HFFc6 (cell line): ENCODE results near the gene C4orf50. TPM values are rescaled to one million over a fixed set of nuclear protein-coding genes. Genes with fewer than 3 reads are reported as not detected.
"Not testable (repeated sequence)": the region's sequence is repeated elsewhere in the genome, so short reads cannot be mapped to it uniquely, and the experiment has no call there.

ENCODE experiments used
- DNase-seq: peaks from one replicate; pipeline ENCODE4 v3.0.0-alpha.2; 2018
- H3K27ac Mint-ChIP-seq: 2 replicates; pipeline ENCODE4 v1.8.0; 2020; ENCODE audit warnings: mild to moderate bottlenecking, mixed read lengths
- H3K27me3 Mint-ChIP-seq: 2 replicates; pipeline ENCODE4 v1.8.0; 2021; ENCODE audit warnings: mild to moderate bottlenecking, moderate library complexity, mixed read lengths; ENCODE audit not compliant: insufficient read depth
- H3K36me3 Mint-ChIP-seq: 2 replicates; pipeline ENCODE4 v1.8.0; 2021; ENCODE audit warnings: low read depth, mixed read lengths
- H3K4me1 Mint-ChIP-seq: 2 replicates; pipeline ENCODE4 v1.8.0; 2020; ENCODE audit warnings: low read depth, mixed read lengths
- H3K4me3 Mint-ChIP-seq: 2 replicates; pipeline ENCODE4 v1.8.0; 2020; ENCODE audit warnings: mild to moderate bottlenecking, moderate library complexity, mixed read lengths
- H3K9me3 Mint-ChIP-seq: 2 replicates; pipeline ENCODE4 v1.8.0; 2020; ENCODE audit warnings: mild to moderate bottlenecking, mixed read lengths
- CTCF ChIP-seq: fragments of 200-600 bp; sonication (generic); IDR thresholded peaks from 2 replicates; pipeline ENCODE4 v1.5.0; 2021; ENCODE audit warnings: antibody characterized with exemption, mild to moderate bottlenecking
- total RNA-seq, 6 experiments: library from RNA; stranded (reverse); fragmentation: NEBNext Ultra II Directional; extraction: Animal tissue kit (Norgen Biotek cat#: 25700); gene quantifications; 2 replicates in 1 of 6; 3 replicates in 5 of 6; pipeline ENCODE4 v1.2.3, GENCODE V29; 2021

The C4orf50 gene
- total RNA-seq, 6 experiments from 2014 or later, result not detected

- no peak overlapping the region for H3K4me3 Mint-ChIP-seq
- H3K27me3 Mint-ChIP-seq, result no peaks in the 10 kb centered on the region; the same call in none of the 2 replicates
- no peaks in the 10 kb centered on the region for H3K4me1 Mint-ChIP-seq
- no peaks in the 10 kb centered on the region for H3K36me3 Mint-ChIP-seq
- no peak for DNase-seq
- no peak for TF ChIP-seq CTCF
- H3K27ac Mint-ChIP-seq, result no peak overlapping the region
- H3K9me3 Mint-ChIP-seq, result peaks cover 10% of the 10 kb centered on the region
Measured at GRCh38 chr4:5999356-5999755, 18.9 kb downstream of the C4orf50 start.

GRCh38 chr4:5998333-5998936, 19.8 kb downstream of the C4orf50 start:
- peak; percentile 91 for TF ChIP-seq CTCF
- DNase-seq, result peak; percentile 34
- Mint-ChIP-seq H3K27me3 (no peaks in the 10 kb centered on the region; the same call in none of the 2 replicates), H3K36me3 (no peaks in the 10 kb centered on the region), H3K27ac (no peak overlapping the region), H3K9me3 (peaks cover 10% of the 10 kb centered on the region), H3K4me3 (no peak overlapping the region), H3K4me1 (no peaks in the 10 kb centered on the region)

GRCh38 chr4:5996641-5997040, 21.6 kb downstream of the C4orf50 start:
- no peaks in the 10 kb centered on the region for H3K4me1 Mint-ChIP-seq
- DNase-seq, result no peak
- TF ChIP-seq CTCF, result no peak
- no peaks in the 10 kb centered on the region; the same call in none of the 2 replicates for H3K27me3 Mint-ChIP-seq
- peaks cover 4% of the 10 kb centered on the region for H3K9me3 Mint-ChIP-seq
- no peak overlapping the region for H3K4me3 Mint-ChIP-seq
- no peak overlapping the region for H3K27ac Mint-ChIP-seq
- H3K36me3 Mint-ChIP-seq, result no peaks in the 10 kb centered on the region

GRCh38 chr4:5995901-5996623, 22.2 kb downstream of the C4orf50 start:
- TF ChIP-seq CTCF, result no peak
- no peaks in the 10 kb centered on the region; the same call in none of the 2 replicates for H3K27me3 Mint-ChIP-seq
- H3K4me1 Mint-ChIP-seq, result no peaks in the 10 kb centered on the region
- no peak overlapping the region for H3K27ac Mint-ChIP-seq
- no peaks in the 10 kb centered on the region for H3K36me3 Mint-ChIP-seq
- DNase-seq, result no peak
- peaks cover 7% of the 10 kb centered on the region; the same call in 1 of the 2 replicates for H3K9me3 Mint-ChIP-seq
- no peak overlapping the region for H3K4me3 Mint-ChIP-seq

GRCh38 chr4:5993876-5994811, 24.1 kb downstream of the C4orf50 start:
- peaks cover 4% of the 10 kb centered on the region for H3K27me3 Mint-ChIP-seq
- no peak overlapping the region for H3K27ac Mint-ChIP-seq
- no peaks in the 10 kb centered on the region for H3K36me3 Mint-ChIP-seq
- H3K4me3 Mint-ChIP-seq, result no peak overlapping the region
- H3K9me3 Mint-ChIP-seq, result peaks cover 15% of the 10 kb centered on the region; the same call in 1 of the 2 replicates
- no peak for DNase-seq
- H3K4me1 Mint-ChIP-seq, result no peaks in the 10 kb centered on the region
- no peak for TF ChIP-seq CTCF

GRCh38 chr4:5993346-5993745, 24.9 kb downstream of the C4orf50 start:
- not testable (repeated sequence) for H3K4me1 Mint-ChIP-seq, H3K27me3 Mint-ChIP-seq, H3K4me3 Mint-ChIP-seq, H3K27ac Mint-ChIP-seq, DNase-seq, H3K36me3 Mint-ChIP-seq
- H3K9me3 Mint-ChIP-seq, result peaks cover 15% of the 10 kb centered on the region; the same call in 1 of the 2 replicates
